Measurements from ENCODE around the gene COL6A6. TPM values are rescaled to one million over a fixed set of nuclear protein-coding genes. Genes with fewer than 3 reads are reported as not detected.

The COL6A6 gene, protein sequence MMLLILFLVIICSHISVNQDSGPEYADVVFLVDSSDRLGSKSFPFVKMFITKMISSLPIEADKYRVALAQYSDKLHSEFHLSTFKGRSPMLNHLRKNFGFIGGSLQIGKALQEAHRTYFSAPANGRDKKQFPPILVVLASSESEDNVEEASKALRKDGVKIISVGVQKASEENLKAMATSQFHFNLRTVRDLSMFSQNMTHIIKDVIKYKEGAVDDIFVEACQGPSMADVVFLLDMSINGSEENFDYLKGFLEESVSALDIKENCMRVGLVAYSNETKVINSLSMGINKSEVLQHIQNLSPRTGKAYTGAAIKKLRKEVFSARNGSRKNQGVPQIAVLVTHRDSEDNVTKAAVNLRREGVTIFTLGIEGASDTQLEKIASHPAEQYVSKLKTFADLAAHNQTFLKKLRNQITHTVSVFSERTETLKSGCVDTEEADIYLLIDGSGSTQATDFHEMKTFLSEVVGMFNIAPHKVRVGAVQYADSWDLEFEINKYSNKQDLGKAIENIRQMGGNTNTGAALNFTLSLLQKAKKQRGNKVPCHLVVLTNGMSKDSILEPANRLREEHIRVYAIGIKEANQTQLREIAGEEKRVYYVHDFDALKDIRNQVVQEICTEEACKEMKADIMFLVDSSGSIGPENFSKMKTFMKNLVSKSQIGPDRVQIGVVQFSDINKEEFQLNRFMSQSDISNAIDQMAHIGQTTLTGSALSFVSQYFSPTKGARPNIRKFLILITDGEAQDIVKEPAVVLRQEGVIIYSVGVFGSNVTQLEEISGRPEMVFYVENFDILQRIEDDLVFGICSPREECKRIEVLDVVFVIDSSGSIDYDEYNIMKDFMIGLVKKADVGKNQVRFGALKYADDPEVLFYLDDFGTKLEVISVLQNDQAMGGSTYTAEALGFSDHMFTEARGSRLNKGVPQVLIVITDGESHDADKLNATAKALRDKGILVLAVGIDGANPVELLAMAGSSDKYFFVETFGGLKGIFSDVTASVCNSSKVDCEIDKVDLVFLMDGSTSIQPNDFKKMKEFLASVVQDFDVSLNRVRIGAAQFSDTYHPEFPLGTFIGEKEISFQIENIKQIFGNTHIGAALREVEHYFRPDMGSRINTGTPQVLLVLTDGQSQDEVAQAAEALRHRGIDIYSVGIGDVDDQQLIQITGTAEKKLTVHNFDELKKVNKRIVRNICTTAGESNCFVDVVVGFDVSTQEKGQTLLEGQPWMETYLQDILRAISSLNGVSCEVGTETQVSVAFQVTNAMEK (N-terminal part only)
- 1 to 10 TPM in 1 of 4 donors, under 1 TPM in 3; 0.16 to 1.7 (median 0.31) TPM for total RNA-seq

GRCh38 chr3:130516645-130517512 is at the start of gene COL6A6:
Gene COL6A6 (plus strand): TSS chr3:130517177. CDS start chr3:130560365, 43,188 bp downstream.
- no peak for TF ChIP-seq CTCF (IDR thresholded peaks at IDR 0.05; ENCODE audit: low read depth)

DNA sequence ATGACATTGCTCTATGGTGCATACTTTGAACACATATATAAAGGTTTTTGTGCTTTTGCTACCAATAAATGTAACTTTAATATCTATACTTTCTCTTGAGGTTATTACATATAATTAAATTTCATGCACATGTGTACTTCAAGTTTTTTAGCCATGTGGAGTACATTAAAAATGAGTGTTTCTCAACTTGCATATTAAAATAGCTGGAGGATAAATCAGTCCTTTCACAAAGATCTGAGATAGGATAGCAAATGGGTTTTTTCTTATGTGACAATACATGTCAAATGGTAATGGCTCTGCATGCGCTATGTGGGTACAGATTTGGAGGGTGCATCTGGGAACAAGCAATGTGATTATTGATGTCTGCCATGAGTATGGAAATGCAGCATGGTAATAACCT is 48.7 kb upstream of the COL6A6 start:
- TF ChIP-seq CTCF (IDR thresholded peaks at IDR 0.05; ENCODE audit: low read depth): no peak

DNA sequence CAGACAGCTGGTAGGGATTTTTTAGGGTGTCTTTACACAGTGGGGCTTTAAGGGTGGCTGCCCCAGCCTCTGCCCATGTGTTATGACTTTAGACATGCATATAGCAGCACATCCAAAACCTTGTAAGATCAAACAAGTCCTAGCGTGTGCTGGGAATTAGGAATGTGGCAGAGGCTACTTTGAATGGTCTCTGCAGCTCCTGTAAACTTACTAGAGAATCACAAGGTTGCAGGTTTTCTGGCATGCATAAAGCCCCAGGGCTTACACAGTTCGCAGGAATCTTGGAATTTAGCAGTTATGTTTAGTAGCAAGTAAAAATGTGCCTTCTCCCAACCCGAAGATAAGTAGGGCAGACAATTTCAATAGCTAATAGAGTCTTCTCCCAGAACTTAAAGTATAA is 46.9 kb upstream of the COL6A6 start:
- no peak for TF ChIP-seq CTCF (IDR thresholded peaks at IDR 0.05; ENCODE audit: low read depth)

DNA sequence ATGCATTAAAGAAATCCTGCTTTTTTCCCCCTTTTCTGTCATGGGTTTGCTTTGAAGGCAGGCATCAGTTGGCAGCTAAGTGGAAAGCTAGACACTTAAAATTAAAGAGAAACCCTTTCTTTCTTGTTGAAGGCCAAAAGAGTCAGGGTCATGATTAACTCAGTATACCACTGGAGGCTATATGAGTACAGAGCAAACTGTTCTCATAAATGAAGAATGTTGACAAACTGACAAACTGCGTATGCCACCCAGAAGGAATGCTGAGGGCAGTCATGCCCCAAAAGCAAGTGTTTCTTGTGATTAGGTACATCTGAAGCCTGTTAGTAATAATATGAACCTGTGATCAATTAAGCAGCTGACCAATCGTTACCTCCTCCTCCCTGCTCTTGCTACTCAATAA is 43.6 kb upstream of the COL6A6 start:
- TF ChIP-seq CTCF (IDR thresholded peaks at IDR 0.05; ENCODE audit: low read depth): no peak

DNA sequence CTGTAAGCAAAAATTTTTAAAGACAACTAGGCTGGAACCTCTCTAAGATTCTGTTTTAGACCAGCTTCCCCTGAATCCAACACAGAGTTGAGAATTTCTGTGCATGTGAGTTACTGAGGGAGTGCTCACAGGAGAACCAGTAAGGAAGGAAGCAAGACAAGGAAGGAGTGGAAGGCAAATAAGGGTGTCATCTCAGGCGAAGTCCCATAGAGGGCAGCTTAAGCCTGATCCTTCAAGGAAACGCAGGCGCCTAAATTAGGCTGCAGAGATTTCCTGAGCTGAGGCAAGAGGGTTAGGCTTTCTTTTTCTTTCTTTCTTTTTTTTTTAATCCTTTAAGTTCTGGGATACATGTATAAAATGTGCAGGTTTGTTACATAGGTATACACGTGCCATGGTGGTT is 36.2 kb upstream of the COL6A6 start:
- TF ChIP-seq CTCF (IDR thresholded peaks at IDR 0.05; ENCODE audit: low read depth): no peak

DNA sequence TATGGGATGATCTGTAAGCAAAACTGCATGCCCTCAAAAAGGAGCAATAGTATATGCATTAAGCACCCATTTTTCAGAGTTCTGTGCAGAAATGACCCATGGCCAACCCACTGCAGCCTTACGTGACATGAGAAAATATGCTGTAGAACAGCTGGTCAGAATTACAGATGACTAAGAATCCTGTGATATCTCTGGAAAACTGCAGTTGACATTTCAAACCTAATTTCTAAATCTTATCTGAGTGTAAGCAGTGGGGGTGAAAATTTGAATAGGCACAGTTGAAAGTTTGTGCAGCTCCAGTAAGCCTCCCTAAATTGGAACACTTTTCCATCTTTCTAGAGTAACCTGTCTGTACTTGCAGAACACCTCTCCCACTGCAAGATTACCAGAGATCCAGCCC is 28.7 kb upstream of the COL6A6 start:
- no peak for TF ChIP-seq CTCF (IDR thresholded peaks at IDR 0.05; ENCODE audit: low read depth)

All from subcutaneous adipose tissue (tissue), 4 donors.